Psoas muscle (tissue), 8 donors: ENCODE measurements around the gene IL17RC. TPM values are rescaled to one million over a fixed set of nuclear protein-coding genes. Genes with fewer than 3 reads are reported as not detected.

Source experiments
- ATAC-seq, 4 donors: fragments of 200-7000 bp; cut with Tn5 transposase; one replicate each; pipeline ENCODE4 v1.9.1; 2020; ENCODE audit warnings: moderate library complexity in 3 of 4, mild to moderate bottlenecking in 2 of 4
- DNase-seq, 2 donors: peaks; one replicate each; pipeline ENCODE4 v3.0.0-alpha.2; 2020
- H3K27ac ChIP-seq: fragments of 200-600 bp; one replicate; pipeline ENCODE4 v1.8.0; 2022
- H3K27me3 ChIP-seq, 3 donors: fragments of 200-600 bp in 1 of 3; one replicate each; pipeline versions ENCODE4 v1.6.1 to v1.8.0; 2013 to 2022; ENCODE audit warnings: low read length in 2 of 3, mild to moderate bottlenecking in 2 of 3, moderate library complexity in 1 of 3; ENCODE audit not compliant: insufficient read depth in 3 of 3
- H3K36me3 ChIP-seq, 2 donors: fragments of 200-600 bp in 1 of 2; one replicate each; pipeline versions ENCODE4 v1.6.1 to v1.8.0; 2013 to 2022; ENCODE audit warnings: low read depth in 1 of 2, mild to moderate bottlenecking in 1 of 2, moderate library complexity in 1 of 2; ENCODE audit not compliant: insufficient read depth in 1 of 2
- H3K4me1 ChIP-seq: fragments of 200-600 bp; one replicate; pipeline ENCODE4 v1.8.0; 2022
- H3K4me3 ChIP-seq: fragments of 200-600 bp; one replicate; pipeline ENCODE4 v1.8.0; 2022; ENCODE audit warnings: mild to moderate bottlenecking
- H3K9me3 ChIP-seq: fragments of 200-600 bp; one replicate; pipeline ENCODE4 v1.8.0; 2022
- WGBS, 3 donors: extraction: QIAGEN DNeasy Blood & Tissue Kit; methylation state at CpG; one replicate each; pipeline versions ENCODE4 v1.1.6 to v1.1.7; 2013; 5-methylcytosine and 5-hydroxymethylcytosine counted together
- intact Hi-C, 2 donors: fragments of 100-400 bp; cut with DNase I; formaldehyde crosslinking; loops; one replicate each; pipeline versions ENCODE4 v1.11.0 to v1.14.2; 2022
- polyA plus RNA-seq, 3 donors: library from polyadenylated mRNA; stranded (reverse); fragments of 200-250 nt; gene quantifications; one replicate each; pipeline ENCODE4 v1.2.3, GENCODE V29; 2013
- total RNA-seq, 4 donors: library from RNA; stranded (reverse); fragmentation: NEBNext Ultra II Directional in 2 of 4; extraction: Animal tissue kit (Norgen Biotek cat#: 25700) in 2 of 4; gene quantifications; one replicate each; pipeline versions ENCODE4 v1.2.1 to v1.2.4, GENCODE V29; 2021 to 2023
- TF ChIP-seq, protein P1 (sequence below): fragments of 200-600 bp; IDR thresholded peaks from one replicate; pipeline ENCODE4 v1.8.0; 2022; ENCODE audit warnings: antibody characterized with exemption
- donor health status: healthy with polysubstance abuse.
- donor health status: DM: no; HTN: no; CAD: no; lungs with moderate emphysema.
- donor health status: Bipolar disorder and iron deficiency.
- donor health status: healthy.
- donor health status: DM: yes; HTN: yes; CAD: no.
- donor health status: DM: no; HTN: no; CAD: no.
- donor health status: DM: no; HTN: no; CAD: no.
- donor health status: DM: yes; HTN: yes; CAD: no.

The IL17RC gene
- total and polyA plus RNA-seq, 7 donors, result 10.4 to 27.0 (median 14.9) TPM

DNA sequence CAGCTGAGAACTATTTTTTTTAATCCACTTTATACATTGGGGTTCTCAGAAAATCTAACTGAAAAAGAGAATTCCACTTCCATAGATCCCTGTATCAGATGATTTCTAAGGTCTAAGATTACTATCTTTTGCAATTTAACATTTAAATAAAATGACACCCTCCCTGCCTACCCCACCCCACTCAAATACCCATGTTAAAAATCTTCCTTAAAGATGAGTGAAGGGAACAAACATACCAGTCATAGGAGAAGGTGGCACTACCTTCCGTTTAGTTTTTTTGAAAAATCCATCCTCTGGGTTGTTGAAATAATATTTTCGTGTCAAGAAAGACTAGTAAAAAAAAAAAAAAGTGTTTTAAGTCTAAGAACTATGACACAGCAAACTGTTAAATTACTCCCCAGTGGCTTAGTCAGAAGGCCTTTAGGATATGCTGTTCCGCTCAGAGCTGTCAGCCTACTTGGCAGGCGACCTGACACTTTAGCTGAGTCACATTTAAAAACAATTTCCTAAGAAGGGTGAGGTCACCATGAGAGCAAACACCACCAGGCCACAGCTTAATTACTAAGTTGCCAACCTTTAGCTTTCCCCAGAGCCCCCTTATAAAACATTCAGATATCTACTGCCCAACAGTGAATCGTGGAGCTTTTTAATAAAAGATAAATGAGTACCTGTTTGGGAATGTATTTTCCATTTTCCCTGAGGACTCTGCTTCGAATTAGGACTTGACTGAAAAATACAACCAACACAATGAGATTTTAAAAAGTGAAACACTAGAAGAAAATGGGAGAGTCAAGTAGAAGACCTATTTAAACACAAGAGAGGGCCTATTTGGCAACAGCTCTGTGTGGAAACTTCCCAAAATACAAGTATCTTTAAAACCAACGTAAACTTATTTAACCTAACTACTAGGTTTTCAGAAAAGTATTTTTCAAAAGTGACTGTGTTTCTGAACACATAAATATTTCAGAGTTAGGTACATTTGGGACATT, 60.1 kb downstream of the IL17RC start:
- TF ChIP-seq, protein P1, sequence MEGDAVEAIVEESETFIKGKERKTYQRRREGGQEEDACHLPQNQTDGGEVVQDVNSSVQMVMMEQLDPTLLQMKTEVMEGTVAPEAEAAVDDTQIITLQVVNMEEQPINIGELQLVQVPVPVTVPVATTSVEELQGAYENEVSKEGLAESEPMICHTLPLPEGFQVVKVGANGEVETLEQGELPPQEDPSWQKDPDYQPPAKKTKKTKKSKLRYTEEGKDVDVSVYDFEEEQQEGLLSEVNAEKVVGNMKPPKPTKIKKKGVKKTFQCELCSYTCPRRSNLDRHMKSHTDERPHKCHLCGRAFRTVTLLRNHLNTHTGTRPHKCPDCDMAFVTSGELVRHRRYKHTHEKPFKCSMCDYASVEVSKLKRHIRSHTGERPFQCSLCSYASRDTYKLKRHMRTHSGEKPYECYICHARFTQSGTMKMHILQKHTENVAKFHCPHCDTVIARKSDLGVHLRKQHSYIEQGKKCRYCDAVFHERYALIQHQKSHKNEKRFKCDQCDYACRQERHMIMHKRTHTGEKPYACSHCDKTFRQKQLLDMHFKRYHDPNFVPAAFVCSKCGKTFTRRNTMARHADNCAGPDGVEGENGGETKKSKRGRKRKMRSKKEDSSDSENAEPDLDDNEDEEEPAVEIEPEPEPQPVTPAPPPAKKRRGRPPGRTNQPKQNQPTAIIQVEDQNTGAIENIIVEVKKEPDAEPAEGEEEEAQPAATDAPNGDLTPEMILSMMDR, result no peak
- intact Hi-C loops, result loop anchor here in 1 of 2 donors (1.0 kb wide), 1 partner anchor 44 kb away; the partner anchor contains the start of gene CRELD1
- 12 to 23% (median 15%) methylated on average over 7 of the region's 7 CpGs for WGBS, 3 donors
- peak overlapping the region; percentile 62 for H3K4me3 ChIP-seq
- H3K4me1 ChIP-seq, result peaks cover 39% of the 10 kb centered on the region
- DNase-seq, result peak; percentile 81 to 88
- H3K36me3 ChIP-seq, result peaks cover 7 to 66% of the 10 kb centered on the region in 2 donors
- H3K27ac ChIP-seq, result peak overlapping the region; percentile 91
- no peaks in the 10 kb centered on the region for H3K27me3 ChIP-seq
- ATAC-seq, result peak; percentile 93 to 96 (median 96)
- no peaks in the 10 kb centered on the region for H3K9me3 ChIP-seq

DNA sequence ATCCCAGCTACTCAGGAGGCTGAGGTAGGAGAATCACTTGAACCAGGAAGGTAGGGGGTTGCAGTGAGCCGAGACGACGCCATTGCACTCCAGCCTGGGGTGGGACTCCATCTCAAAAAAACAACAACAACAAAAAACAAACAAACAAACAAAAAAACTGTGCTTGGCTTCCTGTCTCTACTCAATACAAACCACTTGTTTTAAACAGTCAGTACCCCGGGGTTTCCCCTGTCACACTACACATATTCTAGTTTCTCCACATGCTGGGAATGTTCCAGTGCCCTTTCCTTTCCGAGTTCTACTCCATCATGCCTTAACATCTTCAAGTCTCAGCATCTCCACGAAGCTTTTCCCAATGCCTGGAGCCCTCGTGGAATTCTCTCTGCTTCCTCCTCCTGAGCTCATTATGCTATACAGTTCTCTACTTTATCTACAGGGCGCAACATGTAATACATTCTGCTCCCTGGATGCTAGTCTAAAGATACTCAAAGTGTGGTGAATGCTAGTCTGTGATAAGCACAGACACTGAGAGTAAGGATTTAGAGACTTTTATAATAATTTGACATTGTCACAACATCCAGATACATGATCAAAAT, 61.9 kb downstream of the IL17RC start:
- peaks cover 7 to 59% of the 10 kb centered on the region in 2 donors for H3K36me3 ChIP-seq
- TF ChIP-seq, protein P1, result no peak
- no peaks in the 10 kb centered on the region for H3K27me3 ChIP-seq
- no peak for ATAC-seq
- H3K9me3 ChIP-seq, result no peaks in the 10 kb centered on the region
- 80 to 87% (median 81%) methylated on average over 8 of the region's 8 CpGs for WGBS, 3 donors
- no peak for DNase-seq
- H3K4me1 ChIP-seq, result peaks cover 49% of the 10 kb centered on the region
- no peak overlapping the region for H3K4me3 ChIP-seq
- peak overlapping the region; percentile 91 for H3K27ac ChIP-seq
- intact Hi-C loops, result no loop called here

DNA sequence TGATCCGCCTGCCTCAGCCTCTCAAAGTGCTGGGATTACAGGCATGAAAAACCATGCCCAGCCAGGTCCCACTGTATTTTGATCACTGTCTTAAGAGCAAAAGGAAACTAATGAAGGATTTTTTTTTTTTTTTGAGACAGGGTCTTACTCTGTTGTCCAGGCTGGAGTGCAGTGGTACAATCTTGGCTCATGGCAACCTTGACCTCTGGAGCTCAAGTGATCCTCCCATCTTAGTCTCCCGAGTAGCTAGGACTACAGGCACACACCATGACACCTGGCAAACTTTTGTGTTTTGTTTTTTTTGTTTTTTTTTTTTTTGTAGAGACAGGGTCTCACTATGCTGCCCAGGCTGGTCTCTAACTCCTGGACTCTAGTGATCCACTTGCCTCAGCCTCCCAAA, 63.4 kb downstream of the IL17RC start:
- ATAC-seq, result no peak
- Histone ChIP-seq H3K4me3 (no peak overlapping the region), H3K4me1 (peaks cover 58% of the 10 kb centered on the region), H3K27ac (peak overlapping the region; percentile 91), H3K27me3 (no peaks in the 10 kb centered on the region), H3K9me3 (no peaks in the 10 kb centered on the region), H3K36me3 (peaks cover 0 to 59% of the 10 kb centered on the region in 2 donors)
- WGBS, 3 donors, result 66 to 94% (median 77%) methylated on average over 2 of the region's 2 CpGs
- no peak for DNase-seq
- TF ChIP-seq, protein P1, result no peak
- intact Hi-C loops, result no loop called here

Other genes with a start within 250 kb of the IL17RC start
- not detected for gene CPNE9, start 213.3 kb upstream of the IL17RC start, total RNA-seq
- under 1 TPM in 1 of 3 donors, not detected in 2; 0.05 TPM for gene CPNE9, start 213.3 kb upstream of the IL17RC start, polyA plus RNA-seq
- gene BRPF1, start 185.4 kb upstream of the IL17RC start, total RNA-seq, result 10 to 100 TPM in 3 of 4 donors, 1 to 10 TPM in 1; 9.9 to 16.1 (median 12.5) TPM
- 1 to 10 TPM; 6.8 to 9.8 (median 9.0) TPM for gene BRPF1, start 185.4 kb upstream of the IL17RC start, polyA plus RNA-seq
- 1 to 10 TPM; 6.9 to 9.5 (median 8.1) TPM for gene OGG1, start 167.1 kb upstream of the IL17RC start, total RNA-seq
- gene OGG1, start 167.1 kb upstream of the IL17RC start, polyA plus RNA-seq, result 10 to 100 TPM in 1 of 3 donors, 1 to 10 TPM in 2; 6.3 to 19.7 (median 9.1) TPM
- gene CAMK1, start 147.2 kb upstream of the IL17RC start, total RNA-seq, result 1 to 10 TPM; 4.5 to 7.2 (median 5.5) TPM
- gene CAMK1, start 147.2 kb upstream of the IL17RC start, polyA plus RNA-seq, result 1 to 10 TPM; 3.9 to 5.7 (median 5.5) TPM
- 10 to 100 TPM; 42.6 to 45.2 (median 43.2) TPM for gene TADA3, start 124.6 kb upstream of the IL17RC start, total RNA-seq
- 10 to 100 TPM; 42.2 to 75.7 (median 68.3) TPM for gene TADA3, start 124.6 kb upstream of the IL17RC start, polyA plus RNA-seq
- 100 to 1,000 TPM in 1 of 4 donors, 10 to 100 TPM in 3; 53.9 to 117 (median 84.9) TPM for gene ARPC4, start 124.0 kb upstream of the IL17RC start, total RNA-seq
- 100 to 1,000 TPM in 2 of 3 donors, 10 to 100 TPM in 1; 76.9 to 155 (median 142) TPM for gene ARPC4, start 124.0 kb upstream of the IL17RC start, polyA plus RNA-seq
- gene TTLL3, start 106.8 kb upstream of the IL17RC start, total RNA-seq, result 10 to 100 TPM in 1 of 4 donors, 1 to 10 TPM in 3; 6.4 to 19.0 (median 7.7) TPM
- 1 to 10 TPM; 2.9 to 5.0 (median 4.3) TPM for gene TTLL3, start 106.8 kb upstream of the IL17RC start, polyA plus RNA-seq
- gene RPUSD3, start 73.1 kb upstream of the IL17RC start, total RNA-seq, result 10 to 100 TPM; 39.7 to 49.4 (median 45.8) TPM
- gene RPUSD3, start 73.1 kb upstream of the IL17RC start, polyA plus RNA-seq, result 10 to 100 TPM; 55.2 to 64.2 (median 59.9) TPM
- gene CIDEC, start 36.8 kb upstream of the IL17RC start, total RNA-seq, result 1 to 10 TPM in 2 of 4 donors, under 1 TPM in 2; 0.75 to 3.3 (median 1.3) TPM
- gene CIDEC, start 36.8 kb upstream of the IL17RC start, polyA plus RNA-seq, result 10 to 100 TPM in 1 of 3 donors, 1 to 10 TPM in 2; 3.5 to 15.0 (median 4.4) TPM
- gene JAGN1, start 26.5 kb upstream of the IL17RC start, total RNA-seq, result 10 to 100 TPM; 18.6 to 44.4 (median 29.5) TPM
- gene JAGN1, start 26.5 kb upstream of the IL17RC start, polyA plus RNA-seq, result 10 to 100 TPM; 45.2 to 98.2 (median 64.9) TPM
- gene IL17RE, start 14.2 kb upstream of the IL17RC start, total RNA-seq, result under 1 TPM; 0.20 to 0.84 (median 0.59) TPM
- gene IL17RE, start 14.2 kb upstream of the IL17RC start, polyA plus RNA-seq, result 1 to 10 TPM in 1 of 3 donors, under 1 TPM in 2; 0.07 to 1.1 (median 0.86) TPM
- 10 to 100 TPM; 28.5 to 47.5 (median 37.8) TPM for gene CRELD1, start 16.7 kb downstream of the IL17RC start, total RNA-seq
- 10 to 100 TPM; 24.2 to 35.0 (median 25.2) TPM for gene CRELD1, start 16.7 kb downstream of the IL17RC start, polyA plus RNA-seq
- 1 to 10 TPM; 1.3 to 1.9 (median 1.6) TPM for gene PRRT3, start 35.3 kb downstream of the IL17RC start, total RNA-seq
- 1 to 10 TPM in 1 of 3 donors, under 1 TPM in 2; 0.55 to 4.0 (median 0.65) TPM for gene PRRT3, start 35.3 kb downstream of the IL17RC start, polyA plus RNA-seq
- gene EMC3, start 69.7 kb downstream of the IL17RC start, total RNA-seq, result 100 to 1,000 TPM; 145 to 266 (median 188) TPM
- 100 to 1,000 TPM; 171 to 256 (median 198) TPM for gene EMC3, start 69.7 kb downstream of the IL17RC start, polyA plus RNA-seq
- 1 to 10 TPM in 1 of 4 donors, under 1 TPM in 3; 0.39 to 1.0 (median 0.75) TPM for gene FANCD2, start 109.3 kb downstream of the IL17RC start, total RNA-seq
- gene FANCD2, start 109.3 kb downstream of the IL17RC start, polyA plus RNA-seq, result 1 to 10 TPM in 1 of 3 donors, under 1 TPM in 2; 0.08 to 1.0 (median 0.47) TPM
- not detected for gene FANCD2OS, start 191.2 kb downstream of the IL17RC start, total RNA-seq
- gene FANCD2OS, start 191.2 kb downstream of the IL17RC start, polyA plus RNA-seq, result not detected
- 10 to 100 TPM; 73.8 to 82.7 (median 78.9) TPM for gene BRK1, start 198.6 kb downstream of the IL17RC start, total RNA-seq
- 100 to 1,000 TPM; 117 to 164 (median 156) TPM for gene BRK1, start 198.6 kb downstream of the IL17RC start, polyA plus RNA-seq
- gene VHL, start 224.7 kb downstream of the IL17RC start, total RNA-seq, result 10 to 100 TPM; 13.5 to 18.2 (median 16.6) TPM
- gene VHL, start 224.7 kb downstream of the IL17RC start, polyA plus RNA-seq, result 10 to 100 TPM in 2 of 3 donors, 1 to 10 TPM in 1; 9.7 to 18.3 (median 13.0) TPM
- gene IRAK2, start 247.8 kb downstream of the IL17RC start, total RNA-seq, result 10 to 100 TPM in 2 of 4 donors, 1 to 10 TPM in 2; 3.9 to 21.3 (median 12.8) TPM
- gene IRAK2, start 247.8 kb downstream of the IL17RC start, polyA plus RNA-seq, result 10 to 100 TPM in 1 of 3 donors, 1 to 10 TPM in 2; 5.9 to 11.7 (median 9.1) TPM